ENCODE data around the gene ARSB.

ARSB gene

DNA sequence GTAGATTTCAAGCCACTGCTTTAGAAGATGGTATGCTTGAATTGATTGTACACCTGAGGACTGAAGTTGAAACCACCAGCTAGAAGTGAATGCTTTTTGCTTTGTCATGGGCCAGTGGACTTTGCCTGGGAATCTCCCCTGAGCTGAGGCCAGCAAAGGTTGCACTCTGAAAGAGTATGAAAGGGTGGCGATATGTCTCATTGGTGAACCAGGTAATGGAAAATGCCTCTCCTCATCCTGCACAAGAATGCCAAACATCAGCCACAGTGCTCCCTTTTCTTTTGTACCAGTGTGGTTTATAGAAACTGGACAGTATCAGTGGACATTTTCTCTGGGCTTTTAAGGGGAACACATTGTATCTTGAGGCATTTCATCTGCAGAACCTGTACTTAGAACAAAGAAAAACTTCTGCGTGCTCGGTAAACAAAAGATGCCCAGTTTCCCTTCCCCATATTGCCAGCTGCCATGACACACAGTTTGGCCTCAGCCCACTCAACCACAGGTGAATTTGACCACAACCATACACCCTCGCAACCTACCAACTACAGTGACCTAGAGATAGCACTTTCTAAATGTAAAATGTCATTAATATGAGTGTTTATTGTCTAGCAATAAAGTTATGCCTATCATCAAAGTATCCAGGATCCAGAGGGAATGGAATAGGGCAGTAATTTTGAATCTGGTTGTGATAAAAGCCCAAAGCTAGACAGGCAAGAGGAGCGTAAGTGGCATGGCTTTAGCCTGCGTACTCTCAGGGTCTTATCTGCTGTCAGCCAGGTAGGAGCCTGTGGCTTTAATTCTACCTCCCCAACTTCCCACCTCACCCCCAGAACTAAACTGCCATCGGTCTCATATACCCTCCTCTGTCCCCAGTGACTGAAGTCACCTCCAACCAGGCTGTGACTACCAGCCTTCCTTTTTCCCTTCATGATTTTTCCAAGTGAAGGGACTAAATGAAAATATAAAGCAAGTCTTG, 257.0 kb downstream of the ARSB start:
- DNase-seq (ENCODE audit: extremely low read depth, low read depth) = no peak

More for the DNA sequence above, 257.0 kb downstream of the ARSB start:
- TF ChIP-seq, protein P1, sequence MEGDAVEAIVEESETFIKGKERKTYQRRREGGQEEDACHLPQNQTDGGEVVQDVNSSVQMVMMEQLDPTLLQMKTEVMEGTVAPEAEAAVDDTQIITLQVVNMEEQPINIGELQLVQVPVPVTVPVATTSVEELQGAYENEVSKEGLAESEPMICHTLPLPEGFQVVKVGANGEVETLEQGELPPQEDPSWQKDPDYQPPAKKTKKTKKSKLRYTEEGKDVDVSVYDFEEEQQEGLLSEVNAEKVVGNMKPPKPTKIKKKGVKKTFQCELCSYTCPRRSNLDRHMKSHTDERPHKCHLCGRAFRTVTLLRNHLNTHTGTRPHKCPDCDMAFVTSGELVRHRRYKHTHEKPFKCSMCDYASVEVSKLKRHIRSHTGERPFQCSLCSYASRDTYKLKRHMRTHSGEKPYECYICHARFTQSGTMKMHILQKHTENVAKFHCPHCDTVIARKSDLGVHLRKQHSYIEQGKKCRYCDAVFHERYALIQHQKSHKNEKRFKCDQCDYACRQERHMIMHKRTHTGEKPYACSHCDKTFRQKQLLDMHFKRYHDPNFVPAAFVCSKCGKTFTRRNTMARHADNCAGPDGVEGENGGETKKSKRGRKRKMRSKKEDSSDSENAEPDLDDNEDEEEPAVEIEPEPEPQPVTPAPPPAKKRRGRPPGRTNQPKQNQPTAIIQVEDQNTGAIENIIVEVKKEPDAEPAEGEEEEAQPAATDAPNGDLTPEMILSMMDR (IDR thresholded peaks at IDR 0.05; ENCODE audit: low read depth, low read length) = no peak

All from AG09319 (cell line).